Osteoblast (primary cell): ENCODE data around the gene HS1BP3. TPM values are rescaled to one million over a fixed set of nuclear protein-coding genes. Genes with fewer than 3 reads are reported as not detected.

ENCODE experiments used
- DNase-seq: peaks from one replicate; pipeline ENCODE4 v3.0.0; 2011; ENCODE audit warnings: low spot score, mixed read lengths; ENCODE audit not compliant: insufficient read length; ENCODE audit errors: missing footprints
- H2AFZ ChIP-seq: 2 replicates; pipeline ENCODE4 v1.6.0; 2011; ENCODE audit warnings: mild to moderate bottlenecking, low read length
- H3K27ac ChIP-seq: 2 replicates; pipeline ENCODE4 v1.5.1; 2011; ENCODE audit warnings: mild to moderate bottlenecking, low read depth, low read length, moderate library complexity
- H3K27me3 ChIP-seq: 2 replicates; pipeline ENCODE4 v1.6.0; 2012; ENCODE audit warnings: mild to moderate bottlenecking, control low read depth, inconsistent platforms, low read length, moderate library complexity; ENCODE audit not compliant: insufficient read depth
- H3K36me3 ChIP-seq: 2 replicates; pipeline ENCODE4 v1.5.1; 2011; ENCODE audit warnings: mild to moderate bottlenecking, low read length, control low read depth, moderate library complexity; ENCODE audit not compliant: insufficient read depth
- H3K4me1 ChIP-seq: 2 replicates; pipeline ENCODE4 v1.5.1; 2011; ENCODE audit warnings: mild to moderate bottlenecking, low read length, control low read depth, moderate library complexity; ENCODE audit not compliant: insufficient read depth
- H3K4me2 ChIP-seq: 2 replicates; pipeline ENCODE4 v1.6.0; 2011; ENCODE audit warnings: mild to moderate bottlenecking, low read length; ENCODE audit not compliant: insufficient read depth
- H3K4me3 ChIP-seq: fragments of 200-600 bp; sonication (generic); 3 replicates; pipeline ENCODE4 v1.5.1; 2012; ENCODE audit warnings: mild to moderate bottlenecking, low read length, inconsistent platforms; ENCODE audit not compliant: insufficient read depth
- H3K79me2 ChIP-seq: 2 replicates; pipeline ENCODE4 v1.6.0; 2012; ENCODE audit warnings: mild to moderate bottlenecking, low read length, control low read depth, inconsistent platforms; ENCODE audit not compliant: insufficient read depth
- H3K9me3 ChIP-seq: 2 replicates; pipeline ENCODE4 v1.5.1; 2011; ENCODE audit warnings: low read depth, low read length, control low read depth
- H4K20me1 ChIP-seq: 2 replicates; pipeline ENCODE4 v1.6.0; 2012; ENCODE audit warnings: mild to moderate bottlenecking, low read length, control low read depth; ENCODE audit not compliant: insufficient read depth
- CTCF ChIP-seq: IDR thresholded peaks from 2 replicates; pipeline ENCODE4 v1.5.1; 2011; ENCODE audit warnings: mild to moderate bottlenecking, low read depth, low read length, moderate library complexity; ENCODE audit errors: extremely low read depth
- total RNA-seq: library from RNA; depleted of rRNA; stranded (reverse); fragments of >200 nt; gene quantifications from 2 replicates; pipeline ENCODE4 v1.2.3, GENCODE V29; 2012

Gene HS1BP3
- total RNA-seq, 1 donor: 47.8 TPM

DNA sequence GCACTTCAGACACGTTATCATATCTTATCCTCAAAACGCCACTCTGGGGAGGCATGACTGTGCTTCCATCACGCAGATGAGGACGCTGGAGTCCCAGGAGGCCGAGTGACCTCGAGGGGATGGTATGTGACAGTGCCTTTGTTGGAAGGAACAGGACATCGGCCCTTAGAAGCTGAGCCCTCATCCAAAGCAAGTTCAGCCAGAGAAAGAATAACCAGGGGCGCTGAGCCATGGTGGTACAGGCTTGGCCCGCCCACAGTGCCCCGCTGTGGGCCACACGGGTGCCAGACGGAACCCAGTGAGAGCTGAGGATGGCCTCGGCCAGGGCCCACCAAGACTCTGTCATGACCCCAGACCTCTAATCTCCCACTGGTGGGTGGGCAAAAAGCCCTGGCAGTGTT, 31.3 kb downstream of the HS1BP3 start:
- Histone ChIP-seq H3K27me3 (no peaks in the 10 kb centered on the region), H2AFZ (no peak overlapping the region), H3K9me3 (no peaks in the 10 kb centered on the region), H3K4me3 (no peak overlapping the region), H3K27ac (peak overlapping the region; percentile 98), H3K36me3 (no peaks in the 10 kb centered on the region), H3K4me1 (peaks cover 24% of the 10 kb centered on the region), H4K20me1 (no peaks in the 10 kb centered on the region), H3K4me2 (no peak overlapping the region), H3K79me2 (no peaks in the 10 kb centered on the region)
- DNase-seq: peak; percentile 69
- TF ChIP-seq CTCF: no peak

- TF ChIP-seq CTCF: no peak
- no peak overlapping the region for H3K4me3 ChIP-seq
- no peaks in the 10 kb centered on the region for H3K36me3 ChIP-seq
- peak; percentile 80 for DNase-seq
- H3K4me1 ChIP-seq: peaks cover 30% of the 10 kb centered on the region
- no peak overlapping the region for H3K4me2 ChIP-seq
- H4K20me1 ChIP-seq: no peaks in the 10 kb centered on the region
- H3K9me3 ChIP-seq: no peaks in the 10 kb centered on the region
- H3K27me3 ChIP-seq: no peaks in the 10 kb centered on the region
- H3K79me2 ChIP-seq: no peaks in the 10 kb centered on the region
- no peak overlapping the region for H2AFZ ChIP-seq
- peak overlapping the region; percentile 98 for H3K27ac ChIP-seq
Measured at GRCh38 chr2:20618886-20619521, 31.9 kb downstream of the HS1BP3 start.

DNA sequence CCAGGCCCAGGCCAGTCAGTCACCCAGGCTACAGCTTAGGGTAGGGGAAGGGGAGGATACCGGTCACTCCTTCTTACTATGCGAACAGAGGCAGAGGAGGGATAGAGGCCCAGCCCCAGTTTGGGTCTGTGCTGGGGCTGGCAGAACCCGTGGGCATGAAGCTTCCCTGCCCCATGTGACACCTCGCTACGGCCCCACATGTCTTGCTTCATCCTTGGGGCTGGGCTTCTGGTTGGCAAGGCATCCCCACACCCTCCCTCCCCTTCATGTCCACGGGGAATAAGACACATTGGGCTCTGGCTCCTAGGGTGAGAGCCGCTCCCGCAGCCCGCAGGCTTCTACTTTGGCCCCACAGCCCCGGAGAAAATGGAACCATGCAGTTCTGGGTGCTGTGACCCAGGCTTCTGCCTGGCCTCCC, 32.4 kb downstream of the HS1BP3 start:
- Histone ChIP-seq H2AFZ (peak overlapping the region; percentile 79), H3K4me2 (peak overlapping the region; percentile 30)
- peak; percentile 85 for DNase-seq

More for the DNA sequence above, 32.4 kb downstream of the HS1BP3 start:
- Histone ChIP-seq H3K79me2 (no peaks in the 10 kb centered on the region), H3K36me3 (no peaks in the 10 kb centered on the region), H3K27ac (peak overlapping the region; percentile 98), H3K4me3 (no peak overlapping the region), H3K9me3 (no peaks in the 10 kb centered on the region), H4K20me1 (no peaks in the 10 kb centered on the region), H3K27me3 (no peaks in the 10 kb centered on the region), H3K4me1 (peaks cover 30% of the 10 kb centered on the region)
- TF ChIP-seq CTCF: no peak
